GM12872 (cell line): ENCODE data around the gene CTNNBL1.

Source experiments
- CTCF ChIP-seq: IDR thresholded peaks from 3 replicates; pipeline ENCODE4 v1.5.1; 2011; ENCODE audit warnings: low read depth, mild to moderate bottlenecking, low read length, moderate library complexity; ENCODE audit not compliant: insufficient read depth

The CTNNBL1 gene

GRCh38 chr20:37756234-37756633 lies 62.4 kb downstream of the CTNNBL1 start:
- TF ChIP-seq CTCF = no peak

- peak; percentile 46 for TF ChIP-seq CTCF
Measured at GRCh38 chr20:37757550-37757949, 63.7 kb downstream of the CTNNBL1 start.

GRCh38 chr20:37758332-37758731 lies 64.5 kb downstream of the CTNNBL1 start:
- TF ChIP-seq CTCF = peak; percentile 42; the same call in 2 of the 3 replicates

- no peak for TF ChIP-seq CTCF
Measured at GRCh38 chr20:37759052-37759553, 65.3 kb downstream of the CTNNBL1 start.

- no peak for TF ChIP-seq CTCF
Measured at GRCh38 chr20:37759761-37760209, 66.0 kb downstream of the CTNNBL1 start.

GRCh38 chr20:37760322-37760721 lies 66.5 kb downstream of the CTNNBL1 start:
- no peak for TF ChIP-seq CTCF

GRCh38 chr20:37762716-37763485 lies 69.1 kb downstream of the CTNNBL1 start:
- no peak for TF ChIP-seq CTCF
